Measurements from ENCODE around the gene PXDN. TPM values are rescaled to one million over a fixed set of nuclear protein-coding genes. Genes with fewer than 3 reads are reported as not detected.

The PXDN gene
- total and polyA plus RNA-seq, 2 of the 13 experiments (the other 11 are each of a cell fraction or from before 2014, with no cell fraction given): not detected

DNA sequence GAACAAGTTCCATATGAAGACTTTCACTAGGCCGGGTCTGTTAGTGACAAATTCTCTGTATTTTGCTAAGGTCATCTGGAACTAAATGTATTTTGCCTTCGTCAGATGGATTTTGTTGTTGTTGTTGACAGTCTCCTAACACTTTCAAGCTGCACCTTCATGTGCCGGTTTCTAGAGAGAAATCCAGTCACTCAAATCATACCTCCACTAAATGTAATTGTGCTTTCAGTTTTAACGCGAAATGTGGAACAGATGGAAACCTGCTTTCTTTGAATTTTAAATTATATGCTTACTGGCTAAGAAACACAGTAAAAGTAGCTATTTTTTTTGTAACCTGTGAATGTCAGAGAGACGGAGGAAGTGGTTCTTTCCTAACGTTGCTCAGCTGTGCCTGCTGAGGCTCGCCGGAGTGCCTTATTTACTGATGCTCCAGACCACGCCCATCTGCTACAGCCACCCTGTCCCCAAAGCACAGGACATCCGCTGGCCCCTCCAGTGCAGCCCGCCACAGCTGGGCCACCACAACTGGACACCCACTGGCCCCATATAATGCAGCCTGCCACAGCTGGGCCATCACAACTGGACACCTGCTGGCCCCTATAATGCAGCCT lies 134.7 kb downstream of the PXDN start:
- no peaks in the 10 kb centered on the region for H3K79me2 ChIP-seq (ENCODE audit: insufficient read depth, low read length)
- ChIA-PET CTCF (ENCODE audit: low intra/inter-chr PET ratio, low total read pairs) (no interaction called here), POLR2A (no interaction called here)
- H3K27ac ChIP-seq (ENCODE audit: extremely low read length, insufficient read depth, low read length): no peak overlapping the region
- no peak for TF ChIP-seq ZNF281 (CRISPR knock-in tag; IDR thresholded peaks at IDR 0.05; ENCODE audit: borderline replicate concordance)
- TF ChIP-seq ARHGAP35 (CRISPR knock-in tag; IDR thresholded peaks at IDR 0.05; ENCODE audit: borderline replicate concordance): no peak
- TF ChIP-seq HIVEP1 (CRISPR knock-in tag; IDR thresholded peaks at IDR 0.05): no peak
- TF ChIP-seq ZNF616 (CRISPR knock-in tag; IDR thresholded peaks at IDR 0.05; ENCODE audit: low read depth): no peak
- no peak for TF ChIP-seq KDM2A (CRISPR knock-in tag; IDR thresholded peaks at IDR 0.05; ENCODE audit: borderline replicate concordance, low read depth)
- no peak for TF ChIP-seq SMAD9 (CRISPR knock-in tag; IDR thresholded peaks at IDR 0.05)
- TF ChIP-seq ZBTB14 (CRISPR knock-in tag; IDR thresholded peaks at IDR 0.05): no peak
- TF ChIP-seq XBP1 (CRISPR knock-in tag; IDR thresholded peaks at IDR 0.05): no peak
- TF ChIP-seq SETDB1 (CRISPR knock-in tag; IDR thresholded peaks at IDR 0.05; ENCODE audit: borderline replicate concordance): no peak
- TF ChIP-seq ZNF788 (CRISPR knock-in tag; IDR thresholded peaks at IDR 0.05; ENCODE audit: borderline replicate concordance): no peak
- TF ChIP-seq, protein P1, sequence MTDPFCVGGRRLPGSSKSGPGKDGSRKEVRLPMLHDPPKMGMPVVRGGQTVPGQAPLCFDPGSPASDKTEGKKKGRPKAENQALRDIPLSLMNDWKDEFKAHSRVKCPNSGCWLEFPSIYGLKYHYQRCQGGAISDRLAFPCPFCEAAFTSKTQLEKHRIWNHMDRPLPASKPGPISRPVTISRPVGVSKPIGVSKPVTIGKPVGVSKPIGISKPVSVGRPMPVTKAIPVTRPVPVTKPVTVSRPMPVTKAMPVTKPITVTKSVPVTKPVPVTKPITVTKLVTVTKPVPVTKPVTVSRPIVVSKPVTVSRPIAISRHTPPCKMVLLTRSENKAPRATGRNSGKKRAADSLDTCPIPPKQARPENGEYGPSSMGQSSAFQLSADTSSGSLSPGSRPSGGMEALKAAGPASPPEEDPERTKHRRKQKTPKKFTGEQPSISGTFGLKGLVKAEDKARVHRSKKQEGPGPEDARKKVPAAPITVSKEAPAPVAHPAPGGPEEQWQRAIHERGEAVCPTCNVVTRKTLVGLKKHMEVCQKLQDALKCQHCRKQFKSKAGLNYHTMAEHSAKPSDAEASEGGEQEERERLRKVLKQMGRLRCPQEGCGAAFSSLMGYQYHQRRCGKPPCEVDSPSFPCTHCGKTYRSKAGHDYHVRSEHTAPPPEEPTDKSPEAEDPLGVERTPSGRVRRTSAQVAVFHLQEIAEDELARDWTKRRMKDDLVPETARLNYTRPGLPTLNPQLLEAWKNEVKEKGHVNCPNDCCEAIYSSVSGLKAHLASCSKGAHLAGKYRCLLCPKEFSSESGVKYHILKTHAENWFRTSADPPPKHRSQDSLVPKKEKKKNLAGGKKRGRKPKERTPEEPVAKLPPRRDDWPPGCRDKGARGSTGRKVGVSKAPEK (CRISPR knock-in tag; IDR thresholded peaks at IDR 0.05; ENCODE audit: borderline replicate concordance): no peak
- TF ChIP-seq ZNF670 (CRISPR knock-in tag; IDR thresholded peaks at IDR 0.05; ENCODE audit: borderline replicate concordance): no peak
- TF ChIP-seq TERF1 (CRISPR knock-in tag; IDR thresholded peaks at IDR 0.05): no peak
- no peak for TF ChIP-seq ZNF780A (CRISPR knock-in tag; IDR thresholded peaks at IDR 0.05)
- TF ChIP-seq HDAC1 (CRISPR knock-in tag; IDR thresholded peaks at IDR 0.05): no peak
- H3K27me3 ChIP-seq (ENCODE audit: control insufficient read depth in 1 of 2, insufficient read depth in 2 of 2, low read length in 2 of 2): peaks cover 7 to 81% of the 10 kb centered on the region in 2 experiments; a peak in 4 of 5 replicates
- ATAC-seq (no peak), FAIRE-seq (no peak), DNase-seq (ENCODE audit: low spot score) (no peak)
- no peak overlapping the region for H3K4me2 ChIP-seq (ENCODE audit: low read depth, low read length)
- no peak overlapping the region for H3K4me3 ChIP-seq (replicated peaks in 1 of 3; ENCODE audit: insufficient read depth in 1 of 3, low read depth in 2 of 3, low read length in 3 of 3)
- WGBS (ENCODE audit: low lambda C conversion rate): 14% methylated on average over 12 of the region's 12 CpGs
- no peaks in the 10 kb centered on the region for H3K4me1 ChIP-seq (ENCODE audit: insufficient read depth, low read length)
- no peaks in the 10 kb centered on the region for H3K9me3 ChIP-seq (ENCODE audit: low read length)
- H3K36me3 ChIP-seq (replicated peaks in 1 of 2; ENCODE audit: control insufficient read depth in 1 of 2, insufficient read depth in 2 of 2, low read length in 2 of 2): no peaks in the 10 kb centered on the region
- BruUV-seq (replicated peaks): no TSS peak
- intact Hi-C loops (cut with micrococcal nuclease; ENCODE audit: unreplicated experiment) (no loop called here), in situ Hi-C loops (cut with HindIII; ENCODE audit: extremely low pct_ligation_motif_present, low pct_unique_long_range_greater_than_20kb) (no loop called here)
- H4K20me1 ChIP-seq (ENCODE audit: insufficient read depth, low read length): no peaks in the 10 kb centered on the region
- H3K9ac ChIP-seq (ENCODE audit: insufficient read depth, low read depth, low read length): no peak overlapping the region
- H2AFZ ChIP-seq (ENCODE audit: low read length): no peak overlapping the region
